HepG2 (cell line): ENCODE measurements around the gene ALKBH2. TPM values are rescaled to one million over a fixed set of nuclear protein-coding genes. Genes with fewer than 3 reads are reported as not detected.

Experiments
- CHD4 ChIP-seq: fragments of 200-600 bp; sonication (generic); IDR thresholded peaks from 2 replicates; pipeline ENCODE4 v1.7.0; 2017; ENCODE audit warnings: mild to moderate bottlenecking, low read length, borderline replicate concordance
- DBP ChIP-seq: sonication (generic); formaldehyde crosslinking; IDR thresholded peaks from 2 replicates; pipeline ENCODE4 v1.4.0; 2020; ENCODE audit warnings: missing genetic modification reagents; ENCODE audit errors: not compliant biosample characterization
- FOXP4 ChIP-seq: sonication (generic); formaldehyde crosslinking; IDR thresholded peaks from 2 replicates; pipeline ENCODE4 v1.4.0; 2020; ENCODE audit warnings: missing genetic modification reagents
- MED1 ChIP-seq: sonication (generic); formaldehyde crosslinking; IDR thresholded peaks from 2 replicates; pipeline ENCODE4 v1.4.0; 2020; ENCODE audit warnings: missing genetic modification reagents
- SALL2 ChIP-seq: sonication (generic); formaldehyde crosslinking; IDR thresholded peaks from 2 replicates; pipeline ENCODE4 v1.8.1; 2023; ENCODE audit warnings: mild to moderate bottlenecking, missing genetic modification reagents, inconsistent platforms
- ZHX2 ChIP-seq, 2 experiments: sonication (generic) in 1 of 2; formaldehyde crosslinking in 1 of 2; IDR thresholded peaks; 2 replicates each; pipeline versions ENCODE4 v1.6.1 to v1.9.0; 2014 to 2022; ENCODE audit warnings: antibody characterized with exemption in 1 of 2, borderline replicate concordance in 1 of 2, inconsistent platforms in 1 of 2, low read depth in 1 of 2, missing genetic modification reagents in 1 of 2
- ZMYM4 ChIP-seq: sonication (generic); formaldehyde crosslinking; IDR thresholded peaks from 2 replicates; pipeline ENCODE4 v1.8.1; 2023; ENCODE audit warnings: mild to moderate bottlenecking, missing genetic modification reagents
- ZNF576 ChIP-seq: sonication (generic); formaldehyde crosslinking; IDR thresholded peaks from 2 replicates; pipeline ENCODE4 v1.4.0; 2020; ENCODE audit warnings: mild to moderate bottlenecking, missing genetic modification reagents
- ZNF678 ChIP-seq: sonication (generic); formaldehyde crosslinking; IDR thresholded peaks from 2 replicates; pipeline ENCODE4 v1.4.0; 2020; ENCODE audit warnings: mild to moderate bottlenecking, missing genetic modification reagents
- polyA plus RNA-seq, 8 experiments: library from polyadenylated mRNA; depleted of rRNA in 3 of 8; stranded (reverse) in 7 of 8; unstranded in 1 of 8; fragments of >200 nt; fragmentation: Illumina TruSeq in 4 of 8; extraction: Trizol in 4 of 8; gene quantifications; 2 replicates each; pipeline versions ENCODE4 v1.2.1 to v1.2.3, GENCODE V29; 2011 to 2016; ENCODE audit warnings: low read depth in 4 of 8, missing spikeins in 1 of 8, mixed read lengths in 1 of 8; ENCODE audit not compliant: insufficient read depth in 1 of 8
- total RNA-seq, 5 experiments: library from RNA; depleted of rRNA; stranded (reverse); fragments of >200 nt; fragmentation: Illumina TruSeq; extraction: Trizol; gene quantifications; 2 replicates each; pipeline ENCODE4 v1.2.3, GENCODE V29; 2016; ENCODE audit warnings: low read depth in 1 of 5

Gene ALKBH2
- total and polyA plus RNA-seq, 2 of the 13 experiments (the other 11 are each of a cell fraction or from before 2014, with no cell fraction given), result 21.0 to 40.5 TPM

GRCh38 chr12:109065154-109065852 is 28.0 kb downstream of the ALKBH2 start (continued):
- no peak for TF ChIP-seq ZHX2 (IDR thresholded peaks at IDR 0.05; ENCODE audit: low read depth)
- no peak for TF ChIP-seq ZHX2 (CRISPR knock-in tag; IDR thresholded peaks at IDR 0.05; ENCODE audit: borderline replicate concordance)
- peak; percentile 31; the same call in 1 of the 2 replicates for TF ChIP-seq ZMYM4 (CRISPR knock-in tag)
- TF ChIP-seq SALL2, result peak; percentile 56; the same call in 1 of the 2 replicates
- peak; percentile 33; the same call in 1 of the 2 replicates for TF ChIP-seq FOXP4 (CRISPR knock-in tag)
- TF ChIP-seq ZNF576 (CRISPR knock-in tag), result no peak
- peak; percentile 56 for TF ChIP-seq MED1
- TF ChIP-seq ZNF678, result no peak
- peak; percentile 89; the same call in 1 of the 2 replicates for TF ChIP-seq CHD4
- no peak for TF ChIP-seq DBP (CRISPR knock-in tag)
